Testis (tissue), 2 donors: Measurements from ENCODE around the gene GADD45GIP1.

Experiments
- CTCF ChIP-seq, 3 experiments: fragments of 450-650 bp in 2 of 3; fragments of 200-600 bp in 1 of 3; sonication (generic) in 1 of 3; IDR thresholded peaks; one replicate each; pipeline ENCODE4 v1.5.1; 2016 to 2019; ENCODE audit warnings: antibody characterized with exemption in 3 of 3, mild to moderate bottlenecking in 2 of 3, moderate library complexity in 1 of 3
- POLR2A ChIP-seq: fragments of 450-650 bp; IDR thresholded peaks from one replicate; pipeline ENCODE4 v1.6.1; 2017; ENCODE audit warnings: antibody characterized with exemption, mild to moderate bottlenecking, moderate library complexity

- TF ChIP-seq CTCF (IDR thresholded peaks at IDR 0.05) (no peak), POLR2A (no peak)
These were observed 44.6 kb upstream of the GADD45GIP1 start for GRCh38 chr19:13001502-13002165.
